Lower lobe of right lung (tissue), 2 donors: ENCODE data around the gene ARVCF. TPM values are rescaled to one million over a fixed set of nuclear protein-coding genes. Genes with fewer than 3 reads are reported as not detected.

Experiments used
- ATAC-seq, 2 donors: fragments of 200-7000 bp; cut with Tn5 transposase; one replicate each; pipeline ENCODE4 v1.9.1; 2020 to 2022; ENCODE audit warnings: mild to moderate bottlenecking in 2 of 2, moderate library complexity in 2 of 2
- DNase-seq: peaks from one replicate; pipeline ENCODE4 v3.0.0-alpha.2; 2020
- H3K27ac ChIP-seq: fragments of 200-600 bp; one replicate; pipeline ENCODE4 v1.8.0; 2022
- H3K27me3 ChIP-seq: fragments of 200-600 bp; one replicate; pipeline ENCODE4 v1.8.0; 2022; ENCODE audit warnings: low read depth
- H3K36me3 ChIP-seq: fragments of 200-600 bp; one replicate; pipeline ENCODE4 v1.8.0; 2022; ENCODE audit warnings: mild to moderate bottlenecking
- H3K4me1 ChIP-seq: fragments of 200-600 bp; one replicate; pipeline ENCODE4 v1.8.0; 2022
- H3K4me3 ChIP-seq: fragments of 200-600 bp; one replicate; pipeline ENCODE4 v1.8.0; 2022; ENCODE audit warnings: mild to moderate bottlenecking
- H3K9me3 ChIP-seq: fragments of 200-600 bp; one replicate; pipeline ENCODE4 v1.8.0; 2022
- intact Hi-C: fragments of 100-400 bp; cut with DNase I; formaldehyde crosslinking; loops from one replicate; pipeline ENCODE4 v1.11.0; 2022
- total RNA-seq: library from RNA; stranded (reverse); fragmentation: NEBNext Ultra II Directional; extraction: Animal tissue kit (Norgen Biotek cat#: 25700); gene quantifications from one replicate; pipeline ENCODE4 v1.2.1, GENCODE V29; 2021
- TF ChIP-seq, protein P1 (sequence below): fragments of 200-600 bp; IDR thresholded peaks from one replicate; pipeline ENCODE4 v1.8.0; 2022; ENCODE audit warnings: antibody characterized with exemption, mild to moderate bottlenecking
- donor health status: DM: no; HTN: yes; CAD: no; lungs with severe emphysema.

Gene ARVCF
- total RNA-seq, 1 donor from 2014 or later: 16.8 TPM

GRCh38 chr22:19984851-19985811 lies 31.5 kb downstream of the ARVCF start:
- ATAC-seq: no peak
- H3K36me3 ChIP-seq: peaks cover 4% of the 10 kb centered on the region
- no peaks in the 10 kb centered on the region for H3K27me3 ChIP-seq
- TF ChIP-seq, protein P1, sequence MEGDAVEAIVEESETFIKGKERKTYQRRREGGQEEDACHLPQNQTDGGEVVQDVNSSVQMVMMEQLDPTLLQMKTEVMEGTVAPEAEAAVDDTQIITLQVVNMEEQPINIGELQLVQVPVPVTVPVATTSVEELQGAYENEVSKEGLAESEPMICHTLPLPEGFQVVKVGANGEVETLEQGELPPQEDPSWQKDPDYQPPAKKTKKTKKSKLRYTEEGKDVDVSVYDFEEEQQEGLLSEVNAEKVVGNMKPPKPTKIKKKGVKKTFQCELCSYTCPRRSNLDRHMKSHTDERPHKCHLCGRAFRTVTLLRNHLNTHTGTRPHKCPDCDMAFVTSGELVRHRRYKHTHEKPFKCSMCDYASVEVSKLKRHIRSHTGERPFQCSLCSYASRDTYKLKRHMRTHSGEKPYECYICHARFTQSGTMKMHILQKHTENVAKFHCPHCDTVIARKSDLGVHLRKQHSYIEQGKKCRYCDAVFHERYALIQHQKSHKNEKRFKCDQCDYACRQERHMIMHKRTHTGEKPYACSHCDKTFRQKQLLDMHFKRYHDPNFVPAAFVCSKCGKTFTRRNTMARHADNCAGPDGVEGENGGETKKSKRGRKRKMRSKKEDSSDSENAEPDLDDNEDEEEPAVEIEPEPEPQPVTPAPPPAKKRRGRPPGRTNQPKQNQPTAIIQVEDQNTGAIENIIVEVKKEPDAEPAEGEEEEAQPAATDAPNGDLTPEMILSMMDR: no peak
- H3K27ac ChIP-seq: no peak overlapping the region
- peaks cover 31% of the 10 kb centered on the region for H3K4me1 ChIP-seq
- intact Hi-C loops: no loop called here
- no peak overlapping the region for H3K4me3 ChIP-seq
- DNase-seq: no peak
- no peaks in the 10 kb centered on the region for H3K9me3 ChIP-seq

- no peaks in the 10 kb centered on the region for H3K27me3 ChIP-seq
- DNase-seq: no peak
- no peak overlapping the region for H3K4me3 ChIP-seq
- H3K36me3 ChIP-seq: peaks cover 7% of the 10 kb centered on the region
- intact Hi-C loops: no loop called here
- no peak overlapping the region for H3K27ac ChIP-seq
- TF ChIP-seq, protein P1: no peak
- no peak for ATAC-seq
- H3K9me3 ChIP-seq: no peaks in the 10 kb centered on the region
- H3K4me1 ChIP-seq: peaks cover 30% of the 10 kb centered on the region
These were observed 32.3 kb downstream of the ARVCF start for GRCh38 chr22:19984201-19984753.

- no peak overlapping the region for H3K4me3 ChIP-seq
- H3K4me1 ChIP-seq: peaks cover 26% of the 10 kb centered on the region
- no peaks in the 10 kb centered on the region for H3K9me3 ChIP-seq
- H3K36me3 ChIP-seq: peaks cover 10% of the 10 kb centered on the region
- H3K27ac ChIP-seq: no peak overlapping the region
- TF ChIP-seq, protein P1: no peak
- ATAC-seq (no peak), DNase-seq (no peak)
- intact Hi-C loops: no loop called here
- H3K27me3 ChIP-seq: no peaks in the 10 kb centered on the region
These were observed 32.9 kb downstream of the ARVCF start for GRCh38 chr22:19983741-19984140.

DNA sequence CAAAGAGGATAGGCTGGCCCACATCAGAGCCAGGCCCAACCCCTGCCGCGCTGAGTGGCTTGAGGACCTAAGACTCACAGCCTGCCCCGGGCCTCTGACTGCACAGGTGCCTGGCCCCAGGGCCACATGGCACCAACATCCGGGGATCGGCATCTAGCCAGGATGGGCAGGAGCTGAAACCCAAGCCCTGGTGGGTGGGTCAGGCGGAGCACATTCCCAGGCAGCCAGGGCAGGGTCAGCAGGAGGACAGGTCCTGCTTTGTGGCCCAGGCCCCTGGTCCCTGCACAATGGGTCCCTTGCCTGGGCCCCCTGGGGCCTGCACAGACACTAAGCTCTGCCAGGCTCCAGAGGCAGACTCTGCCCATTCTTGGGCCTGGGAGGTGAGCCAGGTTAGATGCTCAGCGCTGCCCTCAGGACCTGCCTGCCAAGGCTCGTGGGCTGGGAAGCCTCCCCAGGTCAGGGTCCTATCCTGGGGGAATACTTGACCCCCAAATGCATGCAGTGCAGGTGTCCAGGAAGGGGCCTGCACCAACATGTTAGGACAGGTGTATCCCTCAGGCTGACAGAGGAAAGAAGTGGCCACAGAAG lies 33.5 kb downstream of the ARVCF start:
- Histone ChIP-seq H3K4me1 (peaks cover 22% of the 10 kb centered on the region), H3K9me3 (no peaks in the 10 kb centered on the region), H3K27me3 (no peaks in the 10 kb centered on the region), H3K36me3 (peaks cover 10% of the 10 kb centered on the region), H3K4me3 (no peak overlapping the region), H3K27ac (no peak overlapping the region)
- DNase-seq (no peak), ATAC-seq (no peak)
- intact Hi-C loops: no loop called here
- TF ChIP-seq, protein P1: no peak

DNA sequence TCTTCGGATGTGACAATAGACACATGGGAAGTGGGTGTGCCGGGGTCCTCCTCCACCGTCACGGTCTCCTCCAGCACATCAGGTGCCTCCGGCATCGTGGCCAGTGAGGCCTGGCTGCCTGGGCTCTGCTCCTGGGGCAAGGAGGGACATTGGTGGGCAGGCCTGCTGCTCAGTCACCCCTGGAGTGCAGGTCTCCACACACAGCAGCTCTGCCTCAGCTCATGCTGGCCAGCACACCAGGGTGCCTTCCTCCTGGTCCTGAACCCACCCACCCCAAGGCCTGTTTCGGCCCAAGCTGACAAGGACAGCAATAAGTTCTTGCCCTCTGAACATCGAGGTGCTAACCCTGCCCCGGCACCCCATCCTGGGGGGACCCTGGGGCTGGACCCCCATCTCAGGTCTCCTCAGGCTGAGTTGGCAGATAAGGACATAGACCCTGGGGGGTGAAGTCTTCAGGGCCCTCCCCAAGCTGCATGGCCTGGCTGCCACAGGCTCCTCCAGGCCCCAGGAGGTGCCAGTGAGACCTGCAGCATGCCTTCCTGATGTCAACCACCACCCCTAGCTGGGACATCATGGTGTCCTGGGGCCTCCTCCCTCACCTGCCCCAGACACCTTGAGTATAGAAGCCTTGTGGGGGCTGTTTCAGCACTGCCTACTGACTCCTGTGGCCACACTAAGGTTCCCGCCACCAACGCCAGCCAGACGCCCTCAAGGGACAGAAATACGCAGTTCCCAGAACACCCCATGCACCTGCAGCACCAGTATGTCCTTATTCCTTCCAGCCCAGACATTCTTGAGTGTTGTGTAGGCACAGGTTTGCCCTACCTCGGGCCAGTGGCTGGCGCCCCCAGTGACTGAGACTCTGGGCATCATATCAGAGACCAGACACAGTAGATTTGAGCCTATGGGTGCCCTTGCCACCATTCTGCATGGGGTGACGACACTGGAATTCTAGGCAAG lies 34.4 kb downstream of the ARVCF start:
- H3K4me1 ChIP-seq: peaks cover 22% of the 10 kb centered on the region
- no peak overlapping the region for H3K4me3 ChIP-seq
- intact Hi-C loops: no loop called here
- H3K36me3 ChIP-seq: peaks cover 10% of the 10 kb centered on the region
- TF ChIP-seq, protein P1: no peak
- H3K27ac ChIP-seq: no peak overlapping the region
- no peak for DNase-seq
- ATAC-seq: no peak
- no peaks in the 10 kb centered on the region for H3K27me3 ChIP-seq
- H3K9me3 ChIP-seq: no peaks in the 10 kb centered on the region
